Activated CD4-positive, alpha-beta memory T cell treated with anti-CD3 and anti-CD28 coated beads, Interleukin-2, amount 10 ng/mL, durations not matched to agents 7 days and 5 days (primary cell): Measurements from ENCODE around the gene FBXO11. TPM values are rescaled to one million over a fixed set of nuclear protein-coding genes. Genes with fewer than 3 reads are reported as not detected.

Source experiments
- CTCF ChIA-PET: fragments of 350-600 bp; sonication (Branson Sonifier 250); formaldehyde crosslinking; loops from one replicate; lab custom pipeline; 2021; ENCODE audit warnings: antibody characterized with exemption, inconsistent platforms; lab: Charles Lee
- POLR2A ChIA-PET: fragments of 350-600 bp; sonication (Branson Sonifier 250); formaldehyde crosslinking; loops from one replicate; lab custom pipeline; 2021; ENCODE audit warnings: antibody characterized with exemption; lab: Charles Lee
- DNase-seq: peaks from one replicate; pipeline ENCODE4 v3.0.0-alpha.2; 2020
- H3K27ac Mint-ChIP-seq: one replicate; pipeline ENCODE4 v1.8.0; 2021; ENCODE audit warnings: mild to moderate bottlenecking, mixed read lengths
- H3K27me3 Mint-ChIP-seq: one replicate; pipeline ENCODE4 v1.8.0; 2021; ENCODE audit warnings: mixed read lengths
- H3K36me3 Mint-ChIP-seq: one replicate; pipeline ENCODE4 v1.8.0; 2021; ENCODE audit warnings: low read depth, mixed read lengths
- H3K4me1 Mint-ChIP-seq: one replicate; pipeline ENCODE4 v1.8.0; 2021; ENCODE audit warnings: mixed read lengths
- H3K4me3 Mint-ChIP-seq: one replicate; pipeline ENCODE4 v1.8.0; 2021; ENCODE audit warnings: mild to moderate bottlenecking, mixed read lengths
- H3K9me3 Mint-ChIP-seq: one replicate; pipeline ENCODE4 v1.8.0; 2021; ENCODE audit warnings: mixed read lengths
- total RNA-seq, 2 experiments: library from RNA; stranded (reverse); gene quantifications; one replicate each; pipeline ENCODE4 v1.2.3, GENCODE V29; 2021

FBXO11 gene
- total RNA-seq, 2 experiments from 2014 or later, result 59.4 to 59.7 TPM

GRCh38 chr2:47784352-47784851, 121.9 kb downstream of the FBXO11 start:
- Mint-ChIP-seq H3K27me3 (no peaks in the 10 kb centered on the region), H3K4me1 (peaks cover 22% of the 10 kb centered on the region), H3K36me3 (peaks cover 14% of the 10 kb centered on the region), H3K9me3 (no peaks in the 10 kb centered on the region), H3K27ac (no peak overlapping the region), H3K4me3 (peak overlapping the region; percentile 88)
- ChIA-PET CTCF (interaction anchor here (1.4 kb wide), 1 partner anchor 11 kb away, joined by 7 read pairs; no protein-coding TSS in a partner anchor), POLR2A (interaction anchor here (0.7 to 3.3 kb wide), 7 partner anchors 12 to 663 kb away, joined by 3 to 24 read pairs (median 4); no protein-coding TSS in a partner anchor)
- no peak for DNase-seq

GRCh38 chr2:47783486-47784351, 122.6 kb downstream of the FBXO11 start:
- peak overlapping the region; percentile 88 for H3K4me3 Mint-ChIP-seq
- H3K36me3 Mint-ChIP-seq, result peaks cover 14% of the 10 kb centered on the region
- POLR2A ChIA-PET, result interaction anchor here (0.5 to 3.3 kb wide), 24 partner anchors 8 to 1572 kb away, joined by 3 to 24 read pairs (median 4); partner anchors contain the start of genes FBXO11 and MSH2
- H3K27me3 Mint-ChIP-seq, result no peaks in the 10 kb centered on the region
- CTCF ChIA-PET, result interaction anchor here (0.6 to 2.1 kb wide), 6 partner anchors 10 to 562 kb away, joined by 3 to 7 read pairs (median 4); no protein-coding TSS in a partner anchor
- peak; percentile 67 for DNase-seq
- peak overlapping the region; percentile 85 for H3K27ac Mint-ChIP-seq
- peaks cover 22% of the 10 kb centered on the region for H3K4me1 Mint-ChIP-seq
- no peaks in the 10 kb centered on the region for H3K9me3 Mint-ChIP-seq

- H3K4me3 Mint-ChIP-seq, result peak within 1 kb of the TSS; percentile 88
- CTCF ChIA-PET, result interaction anchor here (0.5 to 2.1 kb wide), 7 partner anchors 12 to 493 kb away, joined by 3 to 6 read pairs (median 4); partner anchors contain the start of gene MSH2
- peak within 1 kb of the TSS; percentile 85 for H3K27ac Mint-ChIP-seq
- POLR2A ChIA-PET, result interaction anchor here (0.5 to 3.3 kb wide), 29 partner anchors 9 to 1571 kb away, joined by 3 to 24 read pairs (median 4); partner anchors contain the start of genes FBXO11 and MSH2
- peaks cover 14% of the 10 kb centered on the region for H3K36me3 Mint-ChIP-seq
- H3K27me3 Mint-ChIP-seq, result no peaks in the 10 kb centered on the region
- peaks cover 22% of the 10 kb centered on the region for H3K4me1 Mint-ChIP-seq
- H3K9me3 Mint-ChIP-seq, result no peaks in the 10 kb centered on the region
- DNase-seq, result peak; percentile 91
Measured at GRCh38 chr2:47782671-47783485, 123.4 kb downstream of the FBXO11 start, which contains the start of gene MSH6. MSH6 (plus strand) TSS chr2:47783145; CDS start chr2:47783234, 89 bp downstream.

GRCh38 chr2:47782381-47782670, 124.0 kb downstream of the FBXO11 start:
- H3K9me3 Mint-ChIP-seq, result no peaks in the 10 kb centered on the region
- H3K4me3 Mint-ChIP-seq, result peak overlapping the region; percentile 76
- POLR2A ChIA-PET, result interaction anchor here (0.9 to 3.3 kb wide), 16 partner anchors 8 to 665 kb away, joined by 3 to 24 read pairs (median 6); partner anchors contain the start of gene FBXO11

GRCh38 chr2:47779426-47779790, 126.9 kb downstream of the FBXO11 start:
- no peak for DNase-seq
- no peaks in the 10 kb centered on the region for H3K27me3 Mint-ChIP-seq
- H3K9me3 Mint-ChIP-seq, result no peaks in the 10 kb centered on the region
- H3K36me3 Mint-ChIP-seq, result peaks cover 3% of the 10 kb centered on the region
- peaks cover 8% of the 10 kb centered on the region for H3K4me1 Mint-ChIP-seq
- POLR2A ChIA-PET, result no interaction called here
- no peak overlapping the region for H3K4me3 Mint-ChIP-seq
- H3K27ac Mint-ChIP-seq, result no peak overlapping the region
- CTCF ChIA-PET, result interaction anchor here (5.7 kb wide), 1 partner anchor 12 kb away, joined by 22 read pairs; no protein-coding TSS in a partner anchor

More at GRCh38 chr2:47782381-47782670, 124.0 kb downstream of the FBXO11 start:
- peaks cover 22% of the 10 kb centered on the region for H3K4me1 Mint-ChIP-seq
- H3K36me3 Mint-ChIP-seq, result peaks cover 14% of the 10 kb centered on the region
- CTCF ChIA-PET, result interaction anchor here (0.9 to 2.1 kb wide), 4 partner anchors 11 to 380 kb away, joined by 4 to 6 read pairs (median 6); partner anchors contain the start of gene MSH2
- no peak for DNase-seq
- no peaks in the 10 kb centered on the region for H3K27me3 Mint-ChIP-seq
- peak overlapping the region; percentile 77 for H3K27ac Mint-ChIP-seq

GRCh38 chr2:47778698-47779425, 127.4 kb downstream of the FBXO11 start:
- ChIA-PET CTCF (interaction anchor here (5.7 kb wide), 1 partner anchor 11 kb away, joined by 22 read pairs; no protein-coding TSS in a partner anchor), POLR2A (no interaction called here)
- Mint-ChIP-seq H3K27ac (no peak overlapping the region), H3K36me3 (no peaks in the 10 kb centered on the region), H3K9me3 (no peaks in the 10 kb centered on the region), H3K4me3 (no peak overlapping the region), H3K4me1 (peaks cover 5% of the 10 kb centered on the region), H3K27me3 (no peaks in the 10 kb centered on the region)
- no peak for DNase-seq

- H3K27me3 Mint-ChIP-seq, result peaks cover 2% of the 10 kb centered on the region
- POLR2A ChIA-PET, result no interaction called here
- H3K4me1 Mint-ChIP-seq, result peaks cover 5% of the 10 kb centered on the region
- DNase-seq, result no peak
- H3K4me3 Mint-ChIP-seq, result no peak overlapping the region
- no peaks in the 10 kb centered on the region for H3K9me3 Mint-ChIP-seq
- no peaks in the 10 kb centered on the region for H3K36me3 Mint-ChIP-seq
- H3K27ac Mint-ChIP-seq, result no peak overlapping the region
- CTCF ChIA-PET, result interaction anchor here (1.0 to 5.7 kb wide), 2 partner anchors 8 to 10 kb away, joined by 3 to 22 read pairs; no protein-coding TSS in a partner anchor
Measured at GRCh38 chr2:47777277-47777937, 128.9 kb downstream of the FBXO11 start.

GRCh38 chr2:47774567-47774966, 131.7 kb downstream of the FBXO11 start:
- H3K9me3 Mint-ChIP-seq, result no peaks in the 10 kb centered on the region
- peaks cover 2% of the 10 kb centered on the region for H3K27me3 Mint-ChIP-seq
- CTCF ChIA-PET, result interaction anchor here (1.0 kb wide), 1 partner anchor 332 kb away, joined by 4 read pairs; no protein-coding TSS in a partner anchor
- no peak overlapping the region for H3K27ac Mint-ChIP-seq
- no peak overlapping the region for H3K4me3 Mint-ChIP-seq
- no peaks in the 10 kb centered on the region for H3K4me1 Mint-ChIP-seq
- no peak for DNase-seq
- POLR2A ChIA-PET, result interaction anchor here (1.3 kb wide), 1 partner anchor 8 kb away, joined by 6 read pairs; the partner anchor contains the start of gene MSH6
- H3K36me3 Mint-ChIP-seq, result no peaks in the 10 kb centered on the region

GRCh38 chr2:47772343-47772742, 134.0 kb downstream of the FBXO11 start:
- CTCF ChIA-PET, result interaction anchor here (2.0 kb wide), 1 partner anchor 10 kb away, joined by 6 read pairs; the partner anchor contains the start of gene MSH6

GRCh38 chr2:47771211-47771610, 135.1 kb downstream of the FBXO11 start:
- POLR2A ChIA-PET, result interaction anchor here (1.5 kb wide), 1 partner anchor 12 kb away, joined by 6 read pairs; the partner anchor contains the start of gene MSH6
- CTCF ChIA-PET, result interaction anchor here (1.2 to 2.0 kb wide), 2 partner anchors 11 to 383 kb away, joined by 3 to 6 read pairs; partner anchors contain the start of gene MSH6
- Mint-ChIP-seq H3K4me1 (peaks cover 3% of the 10 kb centered on the region), H3K27me3 (peaks cover 2% of the 10 kb centered on the region), H3K36me3 (no peaks in the 10 kb centered on the region), H3K4me3 (no peak overlapping the region), H3K9me3 (no peaks in the 10 kb centered on the region), H3K27ac (no peak overlapping the region)
- no peak for DNase-seq

More at GRCh38 chr2:47772343-47772742, 134.0 kb downstream of the FBXO11 start:
- no peaks in the 10 kb centered on the region for H3K9me3 Mint-ChIP-seq
- POLR2A ChIA-PET, result no interaction called here
- H3K27ac Mint-ChIP-seq, result no peak overlapping the region
- H3K4me3 Mint-ChIP-seq, result no peak overlapping the region
- no peak for DNase-seq
- H3K4me1 Mint-ChIP-seq, result peaks cover 3% of the 10 kb centered on the region
- peaks cover 2% of the 10 kb centered on the region for H3K27me3 Mint-ChIP-seq
- no peaks in the 10 kb centered on the region for H3K36me3 Mint-ChIP-seq

- CTCF ChIA-PET, result interaction anchor here (0.8 to 3.3 kb wide), 3 partner anchors 8 to 435 kb away, joined by 3 to 49 read pairs (median 15); no protein-coding TSS in a partner anchor
- Mint-ChIP-seq H3K9me3 (no peaks in the 10 kb centered on the region), H3K4me3 (no peak overlapping the region), H3K4me1 (peaks cover 3% of the 10 kb centered on the region), H3K27ac (no peak overlapping the region), H3K27me3 (peaks cover 2% of the 10 kb centered on the region), H3K36me3 (no peaks in the 10 kb centered on the region)
- POLR2A ChIA-PET, result no interaction called here
- DNase-seq, result no peak
Measured at GRCh38 chr2:47769318-47769717, 137.0 kb downstream of the FBXO11 start.
